HG02759 (cell line): ENCODE results near the gene IL34.
"Not testable (repeated sequence)": the region's sequence is repeated elsewhere in the genome, so short reads cannot be mapped to it uniquely, and the experiment has no call there.

Experiments used
- ATAC-seq: cut with Tn5 transposase; IDR thresholded peaks from one replicate; pipeline ENCODE4 v1.9.1; 2021; ENCODE audit warnings: mild to moderate bottlenecking, moderate library complexity; ENCODE audit not compliant: unreplicated experiment

IL34 gene

GRCh38 chr16:70656712-70657263 is 10.4 kb downstream of the IL34 start:
- no peak for ATAC-seq

DNA sequence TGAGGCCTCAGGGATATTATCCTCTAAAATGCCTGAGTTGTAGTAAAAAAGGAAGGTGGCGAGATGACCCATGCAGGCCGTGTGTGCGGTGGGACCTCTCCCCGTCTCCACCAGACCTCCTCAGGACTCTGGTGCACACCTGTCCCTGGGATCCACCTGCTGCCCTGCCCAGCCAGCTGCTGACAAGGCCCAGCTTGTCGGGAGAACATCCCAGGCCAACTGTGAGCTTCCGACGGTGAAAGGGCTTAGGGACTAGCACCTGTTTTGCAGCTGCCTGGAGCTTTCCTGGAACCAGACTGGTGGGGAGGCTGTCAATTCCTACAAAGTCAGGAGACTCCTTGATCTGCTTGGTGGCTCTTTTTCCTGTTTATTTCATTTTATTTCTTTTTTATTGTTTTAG is 11.6 kb downstream of the IL34 start:
- no peak for ATAC-seq

DNA sequence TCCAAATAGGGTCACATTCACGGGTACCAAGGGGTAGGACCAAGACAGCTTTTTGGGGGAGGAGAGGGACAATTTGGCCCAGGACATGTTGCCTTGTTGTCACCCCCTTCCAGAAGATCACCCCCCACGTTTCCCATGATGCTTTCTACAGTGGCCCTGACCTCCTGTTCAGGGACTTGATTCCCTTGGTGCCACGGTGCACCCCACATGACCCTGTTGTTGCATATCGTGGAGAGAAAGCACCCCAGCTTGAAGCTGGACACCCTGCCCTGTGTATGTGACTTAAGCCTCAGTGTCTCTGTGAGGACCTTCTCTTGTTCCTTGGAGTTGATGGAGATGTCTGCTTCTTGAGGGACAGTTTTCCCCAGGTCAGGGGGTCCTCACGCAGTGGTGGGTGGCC is 12.6 kb downstream of the IL34 start:
- no peak for ATAC-seq

GRCh38 chr16:70659546-70659945 is 13.2 kb downstream of the IL34 start:
- no peak for ATAC-seq

DNA sequence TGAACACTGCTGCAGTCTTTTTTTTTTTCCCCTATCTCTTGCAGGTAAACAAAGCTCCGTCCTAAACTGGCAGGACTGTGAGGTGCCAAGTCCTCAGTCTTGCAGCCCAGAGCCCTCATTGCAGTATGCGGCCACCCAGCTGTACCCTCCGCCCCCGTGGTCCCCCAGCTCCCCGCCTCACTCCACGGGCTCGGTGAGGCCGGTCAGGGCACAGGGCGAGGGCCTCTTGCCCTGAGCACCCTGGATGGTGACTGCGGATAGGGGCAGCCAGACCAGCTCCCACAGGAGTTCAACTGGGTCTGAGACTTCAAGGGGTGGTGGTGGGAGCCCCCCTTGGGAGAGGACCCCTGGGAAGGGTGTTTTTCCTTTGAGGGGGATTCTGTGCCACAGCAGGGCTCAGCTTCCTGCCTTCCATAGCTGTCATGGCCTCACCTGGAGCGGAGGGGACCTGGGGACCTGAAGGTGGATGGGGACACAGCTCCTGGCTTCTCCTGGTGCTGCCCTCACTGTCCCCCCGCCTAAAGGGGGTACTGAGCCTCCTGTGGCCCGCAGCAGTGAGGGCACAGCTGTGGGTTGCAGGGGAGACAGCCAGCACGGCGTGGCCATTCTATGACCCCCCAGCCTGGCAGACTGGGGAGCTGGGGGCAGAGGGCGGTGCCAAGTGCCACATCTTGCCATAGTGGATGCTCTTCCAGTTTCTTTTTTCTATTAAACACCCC is 13.8 kb downstream of the IL34 start:
- ATAC-seq, result no peak

- ATAC-seq, result no peak
These were observed 14.5 kb downstream of the IL34 start for GRCh38 chr16:70660672-70661350.

- no peak for ATAC-seq
These were observed 15.2 kb downstream of the IL34 start for GRCh38 chr16:70661534-70661917.

- ATAC-seq, result no peak
These were observed 15.7 kb downstream of the IL34 start for GRCh38 chr16:70661918-70662641.

DNA sequence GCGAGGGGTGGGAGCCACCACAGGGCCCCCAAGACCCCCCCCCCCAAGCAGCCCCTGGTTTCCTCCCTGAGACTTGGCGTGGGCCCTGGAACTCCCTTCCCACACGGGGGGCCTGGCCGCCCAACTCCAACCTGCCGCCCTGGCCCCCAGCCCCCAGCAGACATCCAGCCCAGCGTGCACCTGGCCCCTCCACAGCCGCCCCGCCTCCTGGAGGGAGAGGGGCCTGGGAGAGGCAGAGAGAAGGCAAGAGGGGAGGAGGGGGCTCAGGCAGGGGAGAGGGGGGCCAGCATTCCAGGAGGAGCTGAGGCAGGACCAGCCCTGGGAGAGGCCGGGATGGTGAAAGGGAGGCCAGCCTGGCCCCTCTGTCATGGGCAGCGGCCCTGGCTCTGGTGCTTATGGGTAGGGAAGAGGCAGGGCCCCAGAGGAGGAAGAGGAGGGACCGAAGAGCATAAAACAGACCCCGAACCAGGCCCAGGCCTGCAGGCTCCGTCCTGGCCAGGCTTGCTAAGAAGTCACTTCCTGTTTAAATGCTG is 16.7 kb downstream of the IL34 start:
- ATAC-seq, result no peak

DNA sequence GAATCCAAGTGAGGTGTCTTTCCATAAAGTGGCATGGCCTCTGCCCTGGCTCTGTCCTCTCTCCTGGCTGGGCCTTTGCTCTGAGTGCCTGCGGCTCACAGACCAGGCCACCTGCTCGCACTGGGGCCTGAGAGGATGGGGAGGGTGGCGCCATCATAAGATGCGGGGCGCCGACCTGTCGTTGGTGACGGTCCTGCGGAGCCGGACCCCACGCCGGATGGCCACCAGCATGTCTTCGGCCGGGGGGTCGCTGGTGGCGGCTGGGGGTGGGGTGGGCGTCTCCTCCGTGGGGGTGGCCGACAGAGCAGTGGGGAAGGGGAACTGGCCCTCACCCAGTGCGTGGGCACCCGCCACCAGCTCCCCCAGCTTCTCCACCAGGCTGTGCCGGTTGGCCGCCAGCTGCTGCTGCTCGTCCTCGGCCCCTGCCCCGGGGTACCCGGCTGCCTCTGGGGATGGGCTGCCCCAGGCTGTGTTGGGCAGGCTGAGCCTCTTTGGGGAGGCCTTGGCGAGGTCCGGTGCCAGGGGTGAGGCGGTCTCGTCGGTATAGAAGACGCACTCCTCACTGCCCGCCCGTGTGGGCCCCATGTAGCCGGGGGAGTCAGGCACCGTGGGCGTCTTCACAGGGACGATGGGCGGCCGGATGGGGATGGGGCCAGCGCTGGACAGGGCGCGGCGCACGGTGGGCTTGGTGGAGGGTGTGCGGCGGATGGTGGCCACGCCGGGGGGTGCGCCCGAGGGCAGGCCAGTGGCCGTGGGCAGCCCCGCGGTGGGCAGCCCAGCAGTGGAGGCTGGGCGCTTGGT is 17.4 kb downstream of the IL34 start:
- ATAC-seq, result no peak

GRCh38 chr16:70664325-70665112 is 18.2 kb downstream of the IL34 start:
- ATAC-seq, result no peak

DNA sequence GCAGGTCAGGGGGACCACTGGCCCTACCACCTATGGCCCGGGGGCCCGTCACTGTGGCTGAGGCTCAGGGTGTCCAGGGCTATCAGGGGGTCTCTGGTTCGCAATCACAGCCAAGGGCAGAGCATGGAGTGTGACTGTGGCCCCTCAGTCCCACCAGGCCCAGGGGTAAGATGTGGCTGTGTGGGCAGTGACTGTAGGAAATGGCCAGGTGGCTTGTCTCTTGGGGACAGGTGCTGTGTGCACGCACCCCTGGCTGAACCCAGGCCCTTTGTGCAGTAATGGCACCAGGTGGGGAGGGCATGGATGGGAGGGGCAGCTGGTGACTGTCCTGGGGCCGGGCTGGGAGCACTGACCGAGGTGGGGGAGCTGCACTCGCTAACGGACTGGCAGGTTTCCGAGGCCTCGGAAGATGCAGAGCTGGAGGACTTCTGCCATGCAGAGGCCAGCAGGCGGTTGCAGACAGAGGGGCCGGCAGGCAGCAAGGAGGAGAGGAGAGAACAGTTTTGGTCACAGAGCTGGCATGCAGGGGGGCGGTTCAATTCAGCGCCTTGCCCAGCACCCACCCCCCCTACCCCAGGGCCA is 18.8 kb downstream of the IL34 start:
- no peak for ATAC-seq

DNA sequence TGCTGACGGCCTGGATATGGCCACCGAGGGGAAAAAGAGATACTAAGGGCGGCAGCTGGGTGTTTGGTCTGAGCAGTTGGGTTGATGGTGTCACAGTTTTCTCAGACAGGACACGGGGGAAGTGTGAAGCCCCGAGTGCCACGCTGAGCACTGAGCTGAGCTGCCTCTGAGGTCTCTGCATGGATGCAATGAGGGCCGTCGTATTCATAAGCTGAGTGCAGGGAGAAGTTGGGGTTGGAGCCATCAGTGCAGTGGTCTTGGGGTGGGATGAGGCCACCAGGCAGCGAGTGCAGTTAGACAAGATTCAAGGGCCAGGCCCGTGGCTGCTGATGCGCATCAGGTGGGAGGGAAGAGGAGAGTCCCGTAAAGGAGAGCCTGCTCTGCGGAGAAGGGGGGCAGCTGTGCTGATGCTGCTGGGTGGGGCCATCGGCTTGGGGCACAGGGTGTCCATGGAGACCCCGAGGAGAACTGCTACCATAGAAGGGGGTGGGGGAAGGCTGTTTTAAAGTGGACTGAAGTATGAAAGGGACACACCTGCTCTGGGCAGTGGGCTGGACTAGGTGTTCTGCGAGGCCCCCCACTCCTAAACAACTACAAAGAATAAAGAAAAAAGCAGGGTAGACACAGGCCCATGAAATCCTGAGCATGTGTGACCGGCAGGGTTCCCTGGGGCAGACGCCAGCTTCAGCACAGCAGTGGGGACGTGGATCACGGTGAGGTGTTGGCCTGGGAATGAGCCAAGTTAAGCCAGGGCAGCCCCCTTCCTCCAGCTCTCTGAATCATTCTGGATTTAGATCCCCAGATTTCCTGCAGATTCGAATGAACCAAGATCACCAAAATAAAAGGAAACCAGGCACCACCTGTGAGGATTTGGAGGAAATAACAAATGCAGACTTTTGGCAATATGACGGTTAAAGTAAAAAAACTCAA is 19.7 kb downstream of the IL34 start:
- ATAC-seq, result no peak

DNA sequence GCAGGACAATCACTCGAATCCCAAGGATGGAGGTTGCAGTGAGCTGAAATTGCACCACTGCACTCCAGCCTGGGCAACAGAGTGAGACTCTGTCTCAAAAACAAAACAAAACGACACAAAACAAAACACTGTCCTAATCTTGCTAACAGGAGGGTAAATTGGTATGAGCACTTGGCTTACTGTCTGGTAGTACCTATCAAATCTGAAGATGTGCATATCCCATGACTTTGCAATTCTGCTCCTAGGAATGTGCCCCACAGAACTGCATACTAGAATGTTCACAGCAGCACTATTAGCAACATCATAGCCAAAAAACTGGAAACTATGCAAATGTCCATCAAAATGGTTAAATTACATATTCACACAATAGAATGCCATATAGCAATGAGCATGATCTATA is 23.8 kb downstream of the IL34 start:
- ATAC-seq, result no peak

DNA sequence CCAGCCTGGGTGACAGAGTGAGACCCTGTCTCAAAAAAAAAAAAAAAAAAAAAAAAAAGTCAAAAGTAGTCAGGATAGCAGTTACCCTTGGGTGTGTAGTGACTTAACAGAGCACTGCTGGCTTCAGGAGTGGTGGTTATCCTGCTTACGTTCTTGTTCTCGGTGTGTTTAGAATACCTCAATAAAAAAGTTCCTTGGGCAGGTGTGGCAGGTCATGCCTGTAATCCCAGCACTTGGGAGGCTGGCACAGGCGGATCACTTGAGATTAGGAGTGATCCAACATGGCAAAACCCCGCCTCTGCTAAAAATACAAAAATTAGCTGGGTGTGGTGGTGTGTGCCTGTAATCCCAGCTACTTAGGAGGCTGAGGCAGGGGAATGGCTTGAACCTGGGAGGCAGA is 24.6 kb downstream of the IL34 start:
- not testable (repeated sequence) for ATAC-seq

GRCh38 chr16:70674221-70675014 is 28.1 kb downstream of the IL34 start:
- ATAC-seq, result no peak

DNA sequence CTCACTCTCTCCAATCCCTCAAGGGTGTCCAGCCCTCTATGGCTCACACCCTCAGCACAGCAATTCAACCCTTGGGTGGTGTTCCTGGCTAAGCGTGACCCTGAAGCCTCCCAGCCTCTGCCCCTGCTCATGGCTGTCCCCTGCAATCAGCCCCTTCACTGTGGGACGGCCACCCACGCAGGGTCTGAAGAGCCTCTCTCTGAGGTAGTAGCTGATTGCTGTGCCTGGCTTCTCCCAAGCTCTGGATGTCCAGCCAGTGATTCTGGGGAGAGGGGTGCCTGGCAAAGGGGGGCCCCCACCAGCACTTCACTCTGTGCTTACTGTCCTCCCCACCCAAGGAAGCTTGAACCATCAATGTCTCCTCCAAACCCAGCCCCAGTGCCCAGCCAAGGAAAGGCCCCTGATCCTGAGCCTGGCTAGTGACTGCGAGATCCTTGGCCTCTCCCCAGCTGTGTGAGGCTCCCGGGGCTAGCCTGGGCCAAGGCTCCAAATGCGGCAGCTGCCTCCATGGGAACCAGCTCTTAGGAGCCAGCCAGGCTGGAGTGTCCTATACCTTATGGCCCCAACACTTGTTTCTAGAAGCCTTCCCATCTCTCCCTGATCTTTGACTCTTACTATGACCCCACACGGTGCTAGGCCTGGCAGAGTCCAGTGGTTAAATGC is 29.6 kb downstream of the IL34 start:
- no peak for ATAC-seq
